Breast epithelium (tissue), 3 donors: Measurements from ENCODE around the gene PRDM2.

ENCODE experiments used
- CTCF ChIP-seq, 3 donors: fragments of 450-650 bp; IDR thresholded peaks; one replicate each; pipeline ENCODE4 v1.5.1; 2016 to 2017; ENCODE audit warnings: antibody characterized with exemption in 3 of 3, mild to moderate bottlenecking in 3 of 3, moderate library complexity in 3 of 3
- POLR2A ChIP-seq: fragments of 450-650 bp; IDR thresholded peaks from one replicate; pipeline ENCODE4 v1.6.1; 2016; ENCODE audit warnings: antibody characterized with exemption, mild to moderate bottlenecking, moderate library complexity

GRCh38 chr1:13873032-13873431 lies 173.0 kb downstream of the PRDM2 start:
- TF ChIP-seq CTCF (IDR thresholded peaks at IDR 0.05) (no peak), POLR2A (no peak)
